K562 (cell line): ENCODE results near the gene USP15. TPM values are rescaled to one million over a fixed set of nuclear protein-coding genes. Genes with fewer than 3 reads are reported as not detected.

Experiments
- CLOCK ChIP-seq: fragments of 250-450 bp; sonication (Bioruptor Pico); IDR thresholded peaks from 2 replicates; pipeline ENCODE4 v1.4.0; 2020; ENCODE audit warnings: mild to moderate bottlenecking, moderate library complexity, borderline replicate concordance
- GTF3C2 ChIP-seq: IDR thresholded peaks from 3 replicates; pipeline ENCODE4 v1.6.1; 2011; ENCODE audit warnings: borderline replicate concordance, mild to moderate bottlenecking, moderate library complexity; ENCODE audit not compliant: insufficient read length; ENCODE audit errors: extremely low read depth
- MAFF ChIP-seq: IDR thresholded peaks from 2 replicates; pipeline ENCODE4 v1.6.1; 2012; ENCODE audit warnings: low read length, improper control_type of control experiment
- THRB ChIP-seq: fragments of 450-650 bp; formaldehyde crosslinking; conservative IDR thresholded peaks from 2 replicates; pipeline ENCODE4 v1.4.0; 2022; ENCODE audit warnings: mild to moderate bottlenecking, missing genetic modification characterization
- polyA plus RNA-seq, 8 experiments: library from polyadenylated mRNA; depleted of rRNA in 4 of 8; stranded (reverse) in 5 of 8; unstranded in 3 of 8; fragments of >200 nt; fragmentation: Nextera tagmentation in 2 of 8; fragmentation: Illumina TruSeq in 1 of 8; extraction: Ambion mirVana in 2 of 8; extraction: Trizol in 1 of 8; gene quantifications; 2 replicates each; pipeline versions ENCODE4 v1.2.1 to v1.2.3, GENCODE V29; 2011 to 2014; ENCODE audit warnings: inconsistent platforms in 1 of 8, missing spikeins in 1 of 8
- total RNA-seq, 7 experiments: library from RNA; depleted of rRNA in 6 of 7; stranded (reverse); fragments of >200 nt in 6 of 7; fragmentation: Illumina TruSeq in 2 of 7; extraction: Trizol in 2 of 7; gene quantifications; 2 replicates each; pipeline versions ENCODE4 v1.2.1 to v1.2.3, GENCODE V29; 2011 to 2021; ENCODE audit warnings: low replicate concordance in 1 of 7

USP15 gene
- total and polyA plus RNA-seq, 9 of the 15 experiments (the other 6 are each of a cell fraction or from before 2014, with no cell fraction given), result 140 to 272 (median 182) TPM

- TF ChIP-seq GTF3C2, result no peak
- TF ChIP-seq THRB (CRISPR knock-in tag), result no peak
- 0 out of 2 replicates have a peak, but pooled peaks have one; percentile 0 for TF ChIP-seq MAFF
- TF ChIP-seq CLOCK (CRISPR knock-in tag), result no peak
- TF ChIP-seq, all 486 proteins: peak for 8
Observed at GRCh38 chr12:62258941-62259630, 1.1 kb upstream of the USP15 start (continued).
